ENCODE results near the gene OR5C1.
"Not testable (repeated sequence)": the region's sequence is repeated elsewhere in the genome, so short reads cannot be mapped to it uniquely, and the experiment has no call there.

OR5C1 gene

DNA sequence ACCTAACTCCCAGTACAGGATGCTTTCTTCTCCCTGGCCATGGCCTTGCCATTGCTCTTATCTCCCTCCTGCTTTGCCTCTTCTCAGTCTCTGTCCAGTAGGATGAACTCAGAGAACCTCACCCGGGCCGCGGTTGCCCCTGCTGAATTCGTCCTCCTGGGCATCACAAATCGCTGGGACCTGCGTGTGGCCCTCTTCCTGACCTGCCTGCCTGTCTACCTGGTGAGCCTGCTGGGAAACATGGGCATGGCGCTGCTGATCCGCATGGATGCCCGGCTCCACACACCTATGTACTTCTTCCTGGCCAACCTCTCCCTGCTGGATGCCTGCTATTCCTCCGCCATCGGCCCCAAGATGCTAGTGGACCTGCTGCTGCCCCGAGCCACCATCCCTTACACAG lies at the start of gene OR5C1:
OR5C1 (plus strand) TSS at position 103 of the 400 bp plus-strand sequence; CDS start at position 103, 0 bp downstream.
- no peak for DNase-seq

DNA sequence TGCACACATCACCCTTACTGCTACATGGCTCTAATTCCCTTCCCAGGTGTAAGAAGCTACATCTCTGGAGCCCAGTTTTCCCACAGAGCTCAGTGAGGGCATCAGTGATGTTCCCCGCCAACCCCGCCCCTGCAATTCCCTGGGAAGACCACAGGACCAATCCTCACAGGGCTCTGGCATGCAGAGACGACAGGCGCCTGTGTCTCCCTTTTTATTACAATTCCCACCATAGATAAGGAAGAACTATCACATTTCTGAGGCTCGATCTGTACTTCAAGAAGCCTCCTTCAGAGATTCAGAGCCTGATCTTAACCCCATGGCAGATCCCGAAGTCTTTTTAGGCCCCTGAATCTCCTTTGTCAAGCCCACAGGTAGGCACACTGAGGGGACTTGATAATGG lies 46.7 kb upstream of the OR5C1 start, which contains the start of gene OR1L6:
OR1L6 (plus strand) TSS at position 301 of the 400 bp plus-strand sequence. CDS start 7,545 bp downstream, outside the sequence.
- DNase-seq: no peak

- no peak for DNase-seq
Measured at GRCh38 chr9:122754825-122755224, 33.9 kb upstream of the OR5C1 start.

GRCh38 chr9:122767817-122768216 lies 20.9 kb upstream of the OR5C1 start:
- no peak for DNase-seq

DNA sequence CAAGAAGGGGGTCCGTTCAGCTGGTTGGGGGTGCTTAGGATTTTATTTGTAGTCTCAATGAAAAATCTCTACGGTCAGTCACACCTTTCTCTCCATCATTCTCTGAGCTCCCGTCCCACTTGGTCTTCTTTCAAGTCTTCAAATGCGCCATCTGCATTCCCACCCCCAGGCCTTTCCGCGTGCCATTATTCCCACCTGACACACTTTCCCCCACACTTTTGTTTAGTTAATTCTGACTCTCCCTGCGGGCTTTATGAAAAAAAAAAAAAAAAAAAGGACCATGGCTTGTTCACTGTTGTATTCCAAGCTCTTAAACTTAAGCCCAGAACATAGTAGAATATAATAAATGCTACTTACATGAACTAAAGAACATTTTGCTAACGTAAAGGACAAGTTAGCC lies 11.7 kb upstream of the OR5C1 start:
- DNase-seq: no peak

GRCh38 chr9:122777935-122778627 lies 10.7 kb upstream of the OR5C1 start:
- DNase-seq: no peak

GRCh38 chr9:122779181-122779580 lies 9.6 kb upstream of the OR5C1 start:
- DNase-seq: no peak

DNA sequence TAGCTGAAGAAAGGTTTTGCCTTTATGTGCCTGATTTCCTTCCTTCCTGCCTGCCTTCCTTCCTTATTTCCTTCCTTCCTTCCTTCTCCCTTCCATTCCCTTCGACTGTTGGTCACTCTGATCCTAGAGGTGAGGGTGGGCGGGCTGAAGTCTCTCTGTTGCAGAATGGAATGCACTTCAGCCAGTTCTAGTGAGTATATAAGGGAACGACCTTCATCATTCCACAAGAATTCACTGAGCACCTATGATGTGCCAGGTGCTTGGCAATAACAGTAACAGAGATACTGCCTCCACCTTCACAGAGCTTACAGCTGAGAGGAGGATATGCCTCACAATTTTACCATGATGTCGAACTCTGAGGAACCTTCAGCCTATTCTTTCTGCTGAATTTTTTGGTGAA lies 8.7 kb upstream of the OR5C1 start:
- no peak for DNase-seq

- no peak for DNase-seq
Measured at GRCh38 chr9:122781671-122782070, 7.1 kb upstream of the OR5C1 start.

GRCh38 chr9:122785269-122785668 lies 3.5 kb upstream of the OR5C1 start:
- no peak for DNase-seq

DNA sequence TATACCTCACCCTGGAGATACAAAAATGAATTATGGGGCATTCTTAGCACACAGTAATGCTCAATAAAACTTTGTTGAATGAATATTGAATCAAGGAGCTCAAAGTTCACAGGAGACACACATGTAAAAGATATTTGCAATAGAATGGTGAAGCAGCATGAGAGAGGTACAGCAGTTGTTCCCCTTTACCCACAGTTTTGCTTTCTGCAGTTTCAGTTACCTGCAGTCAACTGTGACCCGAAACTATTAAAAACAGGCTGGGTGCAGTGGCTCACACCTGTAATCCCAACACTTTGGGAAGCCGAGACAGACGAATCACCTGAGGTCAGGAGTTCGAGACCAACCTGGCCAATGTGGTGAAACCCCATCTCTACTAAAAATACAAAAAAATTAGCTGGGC lies 2.4 kb upstream of the OR5C1 start:
- DNase-seq: no peak

GRCh38 chr9:122789256-122790046 lies 718 bp downstream of the OR5C1 start:
- no peak for DNase-seq

DNA sequence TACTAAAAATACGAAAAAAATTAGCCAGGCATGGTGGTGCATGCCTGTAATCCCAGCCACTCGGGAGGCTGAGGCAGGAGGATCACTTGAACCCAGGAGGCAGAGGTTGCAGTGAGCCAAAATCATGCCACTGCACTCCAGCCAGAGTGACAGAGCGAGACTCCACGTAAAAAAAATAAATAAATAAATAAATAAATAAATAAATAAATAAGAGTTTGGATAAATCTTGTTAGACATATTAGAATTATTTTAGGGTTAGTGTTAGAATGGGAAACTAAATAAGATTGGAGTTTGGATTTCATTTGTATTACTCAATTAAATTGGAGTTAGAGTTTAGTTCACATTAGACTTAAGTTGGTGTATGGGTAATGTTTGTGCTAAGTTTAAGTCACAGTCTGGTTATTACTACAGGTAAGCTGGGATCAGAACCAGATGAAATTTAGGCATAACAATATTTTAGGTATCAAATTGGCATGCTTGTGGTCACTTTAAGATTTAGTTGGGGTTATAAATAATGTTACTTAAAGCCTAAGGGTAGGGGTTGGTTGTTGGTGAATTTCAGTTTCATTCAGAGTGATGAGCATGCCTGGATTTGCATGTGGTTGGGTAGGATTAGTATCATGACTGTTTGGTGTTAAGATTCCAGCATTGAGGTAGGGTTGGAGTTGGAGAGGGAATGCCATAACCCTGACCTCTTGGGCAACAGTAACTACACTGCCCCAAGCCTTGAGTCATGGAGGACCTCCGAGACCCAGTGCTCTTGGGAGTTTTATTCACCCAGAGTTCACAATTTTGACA lies 3.3 kb downstream of the OR5C1 start:
- no peak for DNase-seq

DNA sequence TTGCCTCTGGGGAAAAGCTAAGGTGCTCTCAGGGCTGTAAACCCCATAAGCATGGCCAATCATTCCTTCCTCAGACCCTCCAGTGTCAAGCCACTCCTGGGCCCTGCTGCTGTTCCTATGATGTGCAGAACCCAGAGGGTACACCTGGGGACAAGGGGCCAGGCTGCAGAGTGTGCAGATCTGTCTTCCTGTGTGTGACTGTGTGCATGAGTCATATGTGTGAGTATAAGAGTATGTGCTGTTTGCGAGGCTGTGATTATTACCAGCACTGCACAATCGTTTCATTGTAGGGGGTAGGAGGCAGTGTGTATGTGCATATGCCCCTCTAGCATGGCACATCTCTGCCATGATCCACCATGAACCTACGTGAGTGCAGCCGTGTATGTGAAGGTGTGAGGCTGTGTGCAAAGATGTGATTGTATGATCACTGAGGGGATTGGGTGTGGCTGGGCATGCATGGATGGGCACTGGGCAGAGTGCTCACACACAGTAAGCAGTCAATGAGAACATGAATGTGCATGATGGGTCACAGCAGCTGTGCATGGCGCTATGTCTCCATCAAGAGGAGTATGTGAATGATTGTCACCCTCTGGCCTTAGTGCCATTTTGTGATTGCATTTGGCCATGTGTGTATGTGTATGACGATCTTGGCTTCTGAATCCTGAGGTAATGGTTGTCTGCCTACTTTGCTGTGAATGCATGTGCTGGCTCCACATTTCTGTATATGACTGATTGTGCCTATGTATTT lies 8.8 kb downstream of the OR5C1 start:
- no peak for DNase-seq

GRCh38 chr9:122800066-122801060 lies 11.6 kb downstream of the OR5C1 start, which contains the start of gene OR1K1:
OR1K1 (plus strand) TSS chr9:122800123; CDS start chr9:122800123, 0 bp downstream.
- no peak for DNase-seq

DNA sequence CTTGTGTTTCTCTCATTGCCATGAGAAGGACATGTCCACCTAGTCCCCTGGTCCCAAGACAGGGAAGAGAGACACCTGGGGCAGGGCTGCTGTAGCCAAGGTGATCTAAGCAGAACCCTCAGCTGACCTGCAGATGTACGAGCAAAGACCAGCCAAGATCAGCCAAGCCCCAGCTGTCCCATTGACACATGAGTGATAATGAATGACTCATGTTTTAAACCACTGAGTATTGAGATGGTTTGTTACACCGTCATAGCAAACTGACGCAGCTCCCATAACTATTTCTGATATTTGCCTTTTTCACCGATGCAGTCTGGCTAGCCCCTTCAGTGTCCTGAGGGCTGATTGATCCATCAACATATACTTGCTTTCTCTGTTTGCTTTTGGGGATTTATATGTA lies 17.9 kb downstream of the OR5C1 start:
- no peak for DNase-seq

DNA sequence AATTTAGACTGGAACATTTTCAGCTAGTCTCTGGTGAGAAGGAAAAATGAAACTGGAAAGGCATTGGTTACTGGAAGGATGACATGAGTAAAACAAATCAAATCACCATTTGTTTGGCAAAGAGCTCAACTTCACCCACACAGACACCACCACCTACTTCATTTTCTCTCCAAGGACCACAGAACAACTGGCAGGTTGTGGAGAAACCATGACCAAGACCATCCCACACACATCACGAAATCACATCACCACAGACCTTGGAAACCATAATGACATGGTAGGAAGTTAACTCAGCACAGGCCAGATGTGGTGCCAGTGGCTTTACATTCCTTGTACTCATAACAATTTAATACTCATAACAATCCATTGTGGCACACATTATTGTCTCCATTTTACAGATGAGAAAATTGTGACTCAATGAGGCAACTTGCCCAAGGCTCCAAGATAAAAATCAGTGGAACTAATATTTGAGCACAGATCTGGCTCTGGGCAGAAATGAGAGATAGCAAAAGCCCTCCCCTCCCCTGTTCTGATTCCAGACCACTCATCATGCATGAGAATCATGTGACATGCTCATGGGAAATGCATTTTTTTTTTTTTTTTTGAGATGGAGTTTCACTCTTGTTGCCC lies 18.7 kb downstream of the OR5C1 start:
- DNase-seq: no peak

DNA sequence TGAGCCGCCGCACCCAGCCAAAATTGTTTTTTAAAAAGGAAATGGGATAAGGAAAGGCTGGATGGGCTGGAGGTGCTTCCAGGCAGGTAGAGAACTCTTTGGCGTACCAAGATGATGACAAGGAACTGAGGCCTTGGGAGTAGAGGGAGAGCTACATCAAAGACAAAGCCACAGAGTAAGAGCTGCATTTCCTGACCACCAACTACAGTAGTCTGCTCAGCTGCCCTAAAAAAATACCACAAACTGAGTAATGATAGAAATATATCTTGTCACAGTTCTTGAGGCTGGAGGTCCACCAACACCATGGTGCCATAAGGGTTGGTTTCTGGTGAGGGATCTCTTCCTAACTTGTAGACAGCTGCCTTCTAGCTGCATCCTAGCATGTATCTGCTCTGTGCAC lies 19.4 kb downstream of the OR5C1 start:
- DNase-seq: no peak

DNA sequence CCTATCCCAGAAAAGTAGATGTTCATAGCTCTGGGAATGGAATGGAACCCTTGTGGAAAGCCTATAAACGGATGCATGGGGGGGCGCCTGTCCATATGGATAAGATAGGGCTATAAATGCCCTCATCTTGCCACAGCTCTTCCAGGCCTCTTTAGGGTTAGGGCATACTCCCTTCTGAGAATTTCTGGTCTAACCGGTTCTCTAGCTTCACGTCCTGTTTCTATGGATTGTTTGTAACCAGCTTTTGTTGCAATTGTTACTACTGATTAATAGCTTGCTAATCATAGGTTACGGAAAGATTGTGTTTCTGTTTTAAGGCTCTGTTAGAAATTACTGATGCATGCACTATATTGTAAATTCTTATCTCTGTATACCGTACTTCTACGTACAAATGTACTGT lies 20.5 kb downstream of the OR5C1 start:
- not testable (repeated sequence) for DNase-seq

DNA sequence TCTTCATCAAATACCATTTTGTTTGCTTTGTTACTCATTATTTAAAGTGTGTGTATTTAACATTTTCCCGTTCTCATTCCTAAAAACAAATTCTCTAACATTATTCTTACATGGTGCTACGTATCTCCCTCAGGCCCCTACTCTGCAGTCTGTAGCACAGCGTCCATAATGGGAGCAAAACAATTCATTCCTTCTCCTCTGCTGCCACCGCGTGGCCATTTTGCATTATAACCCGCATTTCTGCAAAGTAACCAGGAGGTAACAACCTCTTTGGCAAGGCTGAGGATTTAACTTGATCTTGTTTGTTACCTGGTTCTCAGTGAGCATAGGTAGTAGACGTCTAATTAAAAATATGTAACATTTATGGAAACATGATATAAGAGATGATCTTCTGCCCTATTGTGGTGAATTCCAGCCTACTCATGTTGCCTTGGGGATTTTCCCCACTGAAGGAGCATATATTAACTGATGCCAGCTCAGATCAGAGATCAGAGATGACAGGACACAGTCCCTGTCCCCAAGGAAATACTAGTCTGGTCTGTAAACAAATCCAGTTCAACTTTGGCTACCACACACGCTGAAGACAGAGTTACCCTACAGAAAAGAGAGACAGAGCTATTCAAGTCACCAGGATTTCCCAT lies 21.7 kb downstream of the OR5C1 start:
- peak; percentile 76 for DNase-seq
